WTC11 (cell line): Measurements from ENCODE around the gene SPRTN. TPM values are rescaled to one million over a fixed set of nuclear protein-coding genes. Genes with fewer than 3 reads are reported as not detected.

ENCODE experiments used
- ATAC-seq: fragments of 200-7000 bp; cut with Tn5 transposase; 2 replicates; pipeline ENCODE4 v1.10.0; 2021; ENCODE audit warnings: mild to moderate bottlenecking, moderate library complexity
- CTCF ChIA-PET: fragments of 300-600 bp; sonication (Branson Sonifier 250); formaldehyde crosslinking; loops from one replicate; lab custom pipeline; 2021; ENCODE audit warnings: antibody characterized with exemption; lab: Charles Lee
- POLR2A ChIA-PET: fragments of 350-600 bp; sonication (Branson Sonifier 250); formaldehyde crosslinking; loops from one replicate; lab custom pipeline; 2021; ENCODE audit warnings: antibody characterized with exemption; lab: Charles Lee
- DNase-seq: peaks from one replicate; pipeline ENCODE4 v3.0.0; 2021; ENCODE audit warnings: low spot score
- H3K27ac Mint-ChIP-seq: 2 replicates; pipeline ENCODE4 v1.8.0; 2021; ENCODE audit warnings: mixed read lengths
- H3K27me3 Mint-ChIP-seq: 2 replicates; pipeline ENCODE4 v1.8.0; 2021; ENCODE audit warnings: low read depth, mild to moderate bottlenecking, moderate library complexity, mixed read lengths
- H3K36me3 Mint-ChIP-seq: 2 replicates; pipeline ENCODE4 v1.8.0; 2021; ENCODE audit warnings: mixed read lengths
- H3K4me1 Mint-ChIP-seq: 2 replicates; pipeline ENCODE4 v1.8.0; 2022; ENCODE audit warnings: mixed read lengths
- H3K4me3 Mint-ChIP-seq: 2 replicates; pipeline ENCODE4 v1.8.0; 2021; ENCODE audit warnings: mild to moderate bottlenecking, moderate library complexity, mixed read lengths
- H3K9me3 Mint-ChIP-seq: 2 replicates; pipeline ENCODE4 v1.8.0; 2021; ENCODE audit warnings: mixed read lengths
- ARID4B ChIP-seq: sonication (generic); formaldehyde crosslinking; IDR thresholded peaks from 2 replicates; pipeline ENCODE4 v1.8.0; 2023; ENCODE audit warnings: missing genetic modification reagents, mild to moderate bottlenecking, borderline replicate concordance
- ELF4 ChIP-seq: sonication (generic); formaldehyde crosslinking; IDR thresholded peaks from 2 replicates; pipeline ENCODE4 v1.8.1; 2022; ENCODE audit warnings: low read depth, mild to moderate bottlenecking, moderate library complexity, missing genetic modification reagents
- EMX1 ChIP-seq: fragments of 250-450 bp; sonication (Bioruptor Pico); IDR thresholded peaks from 2 replicates; pipeline ENCODE4 v1.8.0; 2021; ENCODE audit warnings: mild to moderate bottlenecking
- FOXP1 ChIP-seq: sonication (generic); formaldehyde crosslinking; IDR thresholded peaks from 2 replicates; pipeline ENCODE4 v1.8.0; 2022; ENCODE audit warnings: missing genetic modification reagents, mild to moderate bottlenecking, moderate library complexity, borderline replicate concordance
- FOXP4 ChIP-seq: sonication (generic); formaldehyde crosslinking; IDR thresholded peaks from 2 replicates; pipeline ENCODE4 v1.8.0; 2022; ENCODE audit warnings: mild to moderate bottlenecking, missing genetic modification reagents
- HMGXB4 ChIP-seq: sonication (generic); formaldehyde crosslinking; IDR thresholded peaks from 2 replicates; pipeline ENCODE4 v1.8.1; 2023; ENCODE audit warnings: mild to moderate bottlenecking, moderate library complexity, missing genetic modification reagents
- MXD4 ChIP-seq: fragments of 250-450 bp; sonication (Bioruptor Pico); IDR thresholded peaks from 2 replicates; pipeline ENCODE4 v1.8.0; 2021; ENCODE audit warnings: mild to moderate bottlenecking, moderate library complexity, borderline replicate concordance
- RELA ChIP-seq: sonication (generic); formaldehyde crosslinking; IDR thresholded peaks from 2 replicates; pipeline ENCODE4 v1.8.1; 2022; ENCODE audit warnings: missing genetic modification reagents, mild to moderate bottlenecking, borderline replicate concordance
- SMAD4 ChIP-seq: sonication (generic); formaldehyde crosslinking; IDR thresholded peaks from 2 replicates; pipeline ENCODE4 v1.8.0; 2022; ENCODE audit warnings: mild to moderate bottlenecking, missing genetic modification reagents
- SOX15 ChIP-seq: fragments of 250-450 bp; sonication (Bioruptor Pico); IDR thresholded peaks from 2 replicates; pipeline ENCODE4 v1.9.0; 2021; ENCODE audit warnings: mild to moderate bottlenecking
- SP1 ChIP-seq: sonication (generic); formaldehyde crosslinking; conservative IDR thresholded peaks from 2 replicates; pipeline ENCODE4 v1.8.1; 2022; ENCODE audit warnings: missing genetic modification reagents
- USF1 ChIP-seq: sonication (generic); formaldehyde crosslinking; IDR thresholded peaks from 2 replicates; pipeline ENCODE4 v1.8.0; 2022; ENCODE audit warnings: mild to moderate bottlenecking, missing genetic modification reagents
- ZBTB21 ChIP-seq: sonication (generic); formaldehyde crosslinking; IDR thresholded peaks from 2 replicates; pipeline ENCODE4 v1.8.1; 2023; ENCODE audit warnings: mild to moderate bottlenecking, missing genetic modification reagents, borderline replicate concordance
- ZMAT4 ChIP-seq: fragments of 250-450 bp; sonication (Bioruptor Pico); IDR thresholded peaks from 2 replicates; pipeline ENCODE4 v1.9.0; 2021; ENCODE audit warnings: mild to moderate bottlenecking
- ZNF138 ChIP-seq: sonication (generic); formaldehyde crosslinking; conservative IDR thresholded peaks from 2 replicates; pipeline ENCODE4 v1.8.1; 2022; ENCODE audit warnings: mild to moderate bottlenecking, moderate library complexity, missing genetic modification reagents
- ZNF232 ChIP-seq: sonication (generic); formaldehyde crosslinking; IDR thresholded peaks from 2 replicates; pipeline ENCODE4 v1.8.0; 2022; ENCODE audit warnings: mild to moderate bottlenecking, missing genetic modification reagents
- ZNF317 ChIP-seq: sonication (generic); formaldehyde crosslinking; IDR thresholded peaks from 2 replicates; pipeline ENCODE4 v1.8.1; 2023; ENCODE audit warnings: low read depth, mild to moderate bottlenecking, moderate library complexity, missing genetic modification reagents, borderline replicate concordance
- ZNF416 ChIP-seq: fragments of 250-450 bp; sonication (Bioruptor Pico); IDR thresholded peaks from 2 replicates; pipeline ENCODE4 v1.9.0; 2021; ENCODE audit warnings: mild to moderate bottlenecking, inconsistent platforms
- total RNA-seq: library from RNA; stranded (reverse); gene quantifications from 3 replicates; pipeline ENCODE4 v1.2.3, GENCODE V29; 2021

Gene SPRTN
- total RNA-seq, 1 experiment from 2014 or later = 14.6 TPM

- Mint-ChIP-seq H3K9me3 (no peaks in the 10 kb centered on the region), H3K27ac (no peak overlapping the region), H3K36me3 (no peaks in the 10 kb centered on the region), H3K4me1 (peaks cover 18% of the 10 kb centered on the region), H3K4me3 (no peak overlapping the region), H3K27me3 (no peaks in the 10 kb centered on the region)
- ChIA-PET POLR2A (no interaction called here), CTCF (no interaction called here)
- DNase-seq (no peak), ATAC-seq (no peak)
- TF ChIP-seq RELA (CRISPR knock-in tag) (no peak), SOX15 (no peak), FOXP4 (no peak), FOXP1 (CRISPR knock-in tag) (no peak), ZNF416 (CRISPR knock-in tag) (no peak)
Measured at GRCh38 chr1:231397886-231398671, 60.0 kb downstream of the SPRTN start.

- DNase-seq (no peak), ATAC-seq (no peak)
- Mint-ChIP-seq H3K27me3 (no peaks in the 10 kb centered on the region), H3K27ac (no peak overlapping the region), H3K36me3 (no peaks in the 10 kb centered on the region), H3K9me3 (no peaks in the 10 kb centered on the region), H3K4me1 (peaks cover 4% of the 10 kb centered on the region), H3K4me3 (no peak overlapping the region)
- no peak for TF ChIP-seq ZNF232 (CRISPR knock-in tag)
- TF ChIP-seq USF1 = no peak
- no peak for TF ChIP-seq ZMAT4
- no peak for TF ChIP-seq ELF4
- no peak for TF ChIP-seq SP1 (CRISPR knock-in tag)
- no peak for TF ChIP-seq SMAD4 (CRISPR knock-in tag)
- TF ChIP-seq HMGXB4 = no peak
- ChIA-PET POLR2A (no interaction called here), CTCF (no interaction called here)
Measured at GRCh38 chr1:231401478-231401877, 63.4 kb downstream of the SPRTN start.

- DNase-seq (no peak), ATAC-seq (no peak)
- Mint-ChIP-seq H3K27ac (no peak overlapping the region), H3K9me3 (no peaks in the 10 kb centered on the region), H3K4me3 (no peak overlapping the region), H3K36me3 (no peaks in the 10 kb centered on the region), H3K27me3 (no peaks in the 10 kb centered on the region), H3K4me1 (no peaks in the 10 kb centered on the region)
- ChIA-PET CTCF (no interaction called here), POLR2A (interaction anchor here (0.6 kb wide), 1 partner anchor 131 kb away, joined by 3 read pairs; no protein-coding TSS in a partner anchor)
- TF ChIP-seq ZNF317 (no peak), USF1 (no peak), SOX15 (no peak), EMX1 (CRISPR knock-in tag) (no peak), MXD4 (CRISPR knock-in tag) (no peak), ZNF138 (CRISPR knock-in tag) (no peak), ZMAT4 (no peak), FOXP4 (no peak), ZBTB21 (CRISPR knock-in tag) (no peak), ARID4B (CRISPR knock-in tag) (no peak)
Measured at GRCh38 chr1:231404318-231404717, 66.2 kb downstream of the SPRTN start.
